Activated naive CD8-positive, alpha-beta T cell (primary cell): ENCODE measurements around the gene NTM.

Experiments
- H3K27ac Mint-ChIP-seq: one replicate; pipeline ENCODE4 v1.8.0; 2021; ENCODE audit warnings: mixed read lengths
- H3K27me3 Mint-ChIP-seq: one replicate; pipeline ENCODE4 v1.8.0; 2021; ENCODE audit warnings: mixed read lengths
- H3K36me3 Mint-ChIP-seq: one replicate; pipeline ENCODE4 v1.8.0; 2021; ENCODE audit warnings: mixed read lengths
- H3K4me1 Mint-ChIP-seq: one replicate; pipeline ENCODE4 v1.8.0; 2021; ENCODE audit warnings: low read depth, mixed read lengths
- H3K4me3 Mint-ChIP-seq: one replicate; pipeline ENCODE4 v1.8.0; 2021; ENCODE audit warnings: mild to moderate bottlenecking, mixed read lengths
- H3K9me3 Mint-ChIP-seq: one replicate; pipeline ENCODE4 v1.8.0; 2021; ENCODE audit warnings: low read depth, mixed read lengths

Gene NTM

DNA sequence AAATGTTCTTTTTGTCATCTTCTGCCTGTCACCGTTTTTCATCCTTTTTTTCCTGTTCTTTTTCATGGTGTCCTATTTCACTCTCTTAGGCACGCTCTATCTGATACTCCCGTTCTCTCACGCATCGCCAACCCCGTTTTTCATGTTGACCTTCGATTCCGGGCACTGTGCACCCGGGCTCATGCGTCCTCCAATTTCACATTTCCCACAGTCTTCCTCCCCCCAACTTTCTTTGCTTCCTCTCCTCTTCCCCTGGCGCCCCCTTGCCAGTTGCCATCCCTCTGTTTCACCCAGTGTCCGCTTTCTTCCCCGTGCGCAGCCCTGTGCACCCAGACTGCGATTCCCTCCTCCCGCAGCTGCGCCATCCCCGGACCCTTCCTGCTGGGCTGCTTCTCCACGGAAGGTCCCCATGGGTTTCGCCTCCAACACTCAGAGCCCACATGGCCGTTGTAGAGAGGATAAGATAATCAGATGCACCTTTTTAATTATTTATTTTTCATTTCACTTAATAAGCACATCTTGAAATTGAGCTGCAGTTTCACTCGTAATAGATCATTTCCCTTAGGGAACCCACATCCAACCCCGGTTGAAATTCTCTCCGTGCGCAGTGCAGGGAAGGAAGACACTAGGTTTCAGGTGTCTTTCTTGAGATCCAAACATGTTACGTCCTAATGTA lies 791.1 kb downstream of the NTM start:
- no peaks in the 10 kb centered on the region for H3K4me1 Mint-ChIP-seq
- H3K36me3 Mint-ChIP-seq = no peaks in the 10 kb centered on the region
- H3K27ac Mint-ChIP-seq = no peak overlapping the region
- no peak overlapping the region for H3K4me3 Mint-ChIP-seq
- no peaks in the 10 kb centered on the region for H3K9me3 Mint-ChIP-seq
- H3K27me3 Mint-ChIP-seq = no peaks in the 10 kb centered on the region

DNA sequence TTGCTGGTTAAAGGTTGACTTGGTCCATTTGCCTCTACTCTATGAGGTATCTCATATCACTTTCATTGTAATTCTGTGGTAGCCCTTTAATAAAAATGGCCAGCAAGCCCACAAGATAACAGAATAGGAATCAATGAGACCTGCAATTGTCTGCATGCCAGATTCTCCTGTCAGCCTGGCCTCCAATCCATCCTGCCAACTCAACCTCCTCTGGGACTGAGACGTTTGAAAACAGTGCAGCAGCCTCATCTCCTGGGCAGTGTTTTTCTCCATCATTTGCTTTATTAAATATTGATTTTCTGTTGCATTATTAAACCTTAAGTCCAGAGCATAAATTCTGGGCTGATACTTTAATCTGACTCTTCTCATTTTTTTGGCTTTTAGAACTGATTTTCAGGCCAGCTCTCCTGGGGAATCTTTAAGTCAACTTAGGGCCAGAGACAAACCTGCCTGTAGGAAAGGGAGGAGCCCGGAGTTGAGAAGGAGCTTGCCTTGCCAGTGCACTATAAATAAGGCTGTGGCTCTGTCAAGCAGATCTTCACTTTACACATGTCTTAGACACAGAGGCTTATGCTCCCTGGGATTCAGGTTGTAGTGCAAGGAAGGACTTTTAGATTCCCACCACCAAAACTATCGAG lies 798.0 kb downstream of the NTM start:
- Mint-ChIP-seq H3K27me3 (no peaks in the 10 kb centered on the region), H3K4me1 (no peaks in the 10 kb centered on the region), H3K9me3 (no peaks in the 10 kb centered on the region), H3K27ac (no peak overlapping the region), H3K36me3 (no peaks in the 10 kb centered on the region), H3K4me3 (no peak overlapping the region)

GRCh38 chr11:132171031-132171430 lies 800.6 kb downstream of the NTM start:
- Mint-ChIP-seq H3K9me3 (peaks cover 4% of the 10 kb centered on the region), H3K36me3 (no peaks in the 10 kb centered on the region), H3K4me1 (no peaks in the 10 kb centered on the region), H3K27ac (no peak overlapping the region), H3K4me3 (no peak overlapping the region), H3K27me3 (no peaks in the 10 kb centered on the region)

- Mint-ChIP-seq H3K9me3 (peaks cover 4% of the 10 kb centered on the region), H3K4me3 (no peak overlapping the region), H3K27ac (no peak overlapping the region)
Measured at GRCh38 chr11:132174362-132175255, 804.2 kb downstream of the NTM start.

DNA sequence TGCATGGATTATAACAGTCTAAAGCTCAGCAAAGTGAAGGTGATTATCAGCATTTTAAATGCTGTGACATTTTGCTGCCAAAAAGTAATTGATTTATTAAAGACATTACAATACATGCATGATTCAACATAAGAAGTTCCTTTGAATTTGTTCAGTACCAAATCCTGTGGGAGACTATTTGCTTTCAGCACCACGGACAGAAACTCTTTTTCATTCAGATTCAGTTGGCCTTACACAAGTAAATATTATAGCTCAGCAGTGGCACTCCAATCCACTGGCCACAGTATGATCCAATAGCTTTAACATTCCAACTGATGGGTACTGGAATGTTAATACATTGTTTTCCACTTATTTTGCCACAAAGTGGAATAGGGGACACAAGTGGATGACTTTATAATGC lies 806.7 kb downstream of the NTM start:
- Mint-ChIP-seq H3K9me3 (peaks cover 4% of the 10 kb centered on the region), H3K4me3 (no peak overlapping the region), H3K36me3 (no peaks in the 10 kb centered on the region), H3K27ac (no peak overlapping the region), H3K4me1 (no peaks in the 10 kb centered on the region), H3K27me3 (no peaks in the 10 kb centered on the region)

More at GRCh38 chr11:132174362-132175255, 804.2 kb downstream of the NTM start:
- Mint-ChIP-seq H3K27me3 (no peaks in the 10 kb centered on the region), H3K36me3 (no peaks in the 10 kb centered on the region), H3K4me1 (no peaks in the 10 kb centered on the region)

GRCh38 chr11:132184079-132184478 lies 813.7 kb downstream of the NTM start:
- Mint-ChIP-seq H3K27me3 (peaks cover 5% of the 10 kb centered on the region), H3K4me1 (no peaks in the 10 kb centered on the region), H3K36me3 (no peaks in the 10 kb centered on the region), H3K4me3 (no peak overlapping the region), H3K27ac (no peak overlapping the region), H3K9me3 (no peaks in the 10 kb centered on the region)

DNA sequence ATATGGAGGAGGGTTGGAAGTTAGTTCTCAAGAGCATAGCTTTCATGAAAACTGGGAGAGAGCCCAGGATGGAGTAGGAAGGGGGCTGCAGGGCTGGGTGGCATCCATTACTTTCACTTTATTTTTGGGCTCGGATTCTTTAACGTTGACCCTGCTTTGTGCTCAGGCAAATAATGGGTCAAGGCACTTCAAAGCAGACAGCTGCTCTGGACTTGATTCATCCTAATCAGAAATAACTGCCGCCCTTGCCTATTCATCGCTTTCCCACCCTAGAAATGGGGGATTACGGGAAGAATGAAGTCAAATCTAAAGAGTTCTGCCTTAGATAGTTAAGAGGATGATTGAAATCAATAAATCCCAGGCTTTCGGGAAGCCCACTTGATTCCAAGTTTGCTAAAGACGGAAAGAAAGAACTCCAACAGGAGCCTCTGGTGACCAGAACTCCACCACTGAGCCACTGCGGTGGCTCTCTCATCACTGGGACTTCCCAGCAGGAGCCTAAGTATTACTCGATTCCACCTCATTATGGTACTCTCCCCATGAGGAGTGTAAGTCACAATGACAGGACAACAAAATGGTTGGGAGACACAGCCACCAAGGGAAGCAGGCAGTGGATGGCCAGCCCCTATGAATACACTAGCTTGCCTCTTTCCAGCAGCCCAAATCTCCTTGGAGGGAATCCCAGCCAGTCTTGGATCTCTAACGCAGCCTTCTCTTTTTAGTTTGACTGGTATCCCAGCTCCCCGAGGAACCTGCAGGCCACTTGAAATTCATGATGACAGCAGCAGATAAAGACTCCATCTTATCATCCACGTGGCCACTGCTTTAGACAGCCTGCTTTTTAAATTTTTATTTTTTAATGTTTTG lies 815.5 kb downstream of the NTM start:
- no peaks in the 10 kb centered on the region for H3K36me3 Mint-ChIP-seq
- H3K9me3 Mint-ChIP-seq = peaks cover 4% of the 10 kb centered on the region
- H3K27me3 Mint-ChIP-seq = peaks cover 10% of the 10 kb centered on the region
- H3K27ac Mint-ChIP-seq = no peak overlapping the region
- no peaks in the 10 kb centered on the region for H3K4me1 Mint-ChIP-seq
- no peak overlapping the region for H3K4me3 Mint-ChIP-seq

DNA sequence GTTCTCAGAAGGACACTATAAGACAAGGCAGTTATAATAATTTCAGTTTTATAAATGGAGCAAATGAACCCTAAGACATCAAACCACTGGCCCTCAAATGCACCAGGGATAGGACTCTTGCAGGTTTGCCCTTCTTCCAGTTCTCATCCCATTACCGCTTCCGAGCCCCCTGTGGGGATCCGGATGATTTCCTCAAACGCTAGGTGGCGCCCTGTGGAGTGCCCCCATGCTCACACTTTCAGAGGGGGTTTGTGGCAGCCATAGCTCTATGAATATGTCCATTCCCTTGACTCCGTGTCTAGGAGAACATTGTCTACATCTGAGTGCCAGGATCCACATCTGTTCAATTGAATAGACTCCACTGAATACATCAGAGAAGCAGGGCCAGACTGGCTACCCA lies 816.3 kb downstream of the NTM start:
- Mint-ChIP-seq H3K9me3 (peaks cover 4% of the 10 kb centered on the region), H3K4me3 (no peak overlapping the region)

GRCh38 chr11:132187386-132187785 lies 817.0 kb downstream of the NTM start:
- Mint-ChIP-seq H3K27ac (no peak overlapping the region), H3K9me3 (peaks cover 7% of the 10 kb centered on the region), H3K27me3 (peaks cover 10% of the 10 kb centered on the region), H3K36me3 (no peaks in the 10 kb centered on the region), H3K4me3 (no peak overlapping the region), H3K4me1 (no peaks in the 10 kb centered on the region)

More for the DNA sequence above, 816.3 kb downstream of the NTM start:
- H3K27ac Mint-ChIP-seq = no peak overlapping the region
- H3K4me1 Mint-ChIP-seq = no peaks in the 10 kb centered on the region
- peaks cover 10% of the 10 kb centered on the region for H3K27me3 Mint-ChIP-seq
- H3K36me3 Mint-ChIP-seq = no peaks in the 10 kb centered on the region

- Mint-ChIP-seq H3K4me3 (no peak overlapping the region), H3K9me3 (peaks cover 11% of the 10 kb centered on the region), H3K36me3 (no peaks in the 10 kb centered on the region), H3K27me3 (peaks cover 10% of the 10 kb centered on the region), H3K27ac (no peak overlapping the region), H3K4me1 (no peaks in the 10 kb centered on the region)
Measured at GRCh38 chr11:132187814-132188213, 817.4 kb downstream of the NTM start.

DNA sequence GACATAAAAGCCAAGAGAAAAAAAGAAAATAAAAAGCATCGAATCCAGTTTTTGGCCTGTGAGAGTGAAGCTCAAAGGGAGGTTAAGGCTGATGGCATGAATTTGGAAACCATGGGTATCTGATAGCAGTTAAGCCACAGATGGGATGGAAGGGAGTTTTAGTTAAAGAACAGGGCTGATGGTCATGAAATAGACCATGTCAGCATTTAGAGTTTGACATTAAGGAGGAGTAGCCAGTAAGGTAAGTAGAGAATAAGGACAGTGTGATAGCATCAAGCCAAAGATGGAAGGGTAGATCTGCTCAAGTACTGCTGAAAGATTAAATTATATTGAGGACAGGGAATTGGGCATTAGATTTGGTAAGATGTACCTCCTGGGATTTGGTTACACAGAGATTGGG lies 826.5 kb downstream of the NTM start:
- no peaks in the 10 kb centered on the region for H3K36me3 Mint-ChIP-seq
- no peaks in the 10 kb centered on the region for H3K4me1 Mint-ChIP-seq
- peaks cover 3% of the 10 kb centered on the region for H3K27me3 Mint-ChIP-seq
- H3K9me3 Mint-ChIP-seq = peaks cover 7% of the 10 kb centered on the region
- H3K27ac Mint-ChIP-seq = no peak overlapping the region
- H3K4me3 Mint-ChIP-seq = no peak overlapping the region

- no peak overlapping the region for H3K27ac Mint-ChIP-seq
- no peaks in the 10 kb centered on the region for H3K9me3 Mint-ChIP-seq
- no peaks in the 10 kb centered on the region for H3K36me3 Mint-ChIP-seq
- peaks cover 3% of the 10 kb centered on the region for H3K27me3 Mint-ChIP-seq
- no peaks in the 10 kb centered on the region for H3K4me1 Mint-ChIP-seq
- no peak overlapping the region for H3K4me3 Mint-ChIP-seq
Measured at GRCh38 chr11:132200353-132200936, 830.0 kb downstream of the NTM start.

- Mint-ChIP-seq H3K36me3 (no peaks in the 10 kb centered on the region), H3K9me3 (peaks cover 3% of the 10 kb centered on the region), H3K4me3 (no peak overlapping the region), H3K4me1 (no peaks in the 10 kb centered on the region), H3K27ac (no peak overlapping the region), H3K27me3 (peaks cover 3% of the 10 kb centered on the region)
Measured at GRCh38 chr11:132202621-132203020, 832.2 kb downstream of the NTM start.

DNA sequence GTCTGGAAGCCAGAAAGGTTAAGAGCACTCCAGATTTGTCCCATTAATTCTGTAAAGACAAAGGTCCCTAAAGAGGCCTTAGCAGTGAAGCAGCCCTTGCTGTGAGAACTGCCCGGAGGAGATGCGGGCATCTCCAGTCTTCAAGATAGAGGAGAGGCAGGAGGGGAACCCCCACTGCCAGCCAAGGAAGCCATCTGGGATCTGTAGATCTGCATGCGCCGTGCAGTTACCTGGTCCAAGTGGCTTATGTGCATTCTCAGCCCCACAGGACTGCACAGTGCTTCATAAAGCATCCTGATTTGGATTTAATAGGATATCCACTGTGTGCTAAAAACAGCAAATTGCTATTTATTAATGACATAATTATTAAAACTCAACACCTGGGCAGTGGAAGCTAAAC lies 834.6 kb downstream of the NTM start:
- no peaks in the 10 kb centered on the region for H3K4me1 Mint-ChIP-seq

More for the DNA sequence above, 834.6 kb downstream of the NTM start:
- Mint-ChIP-seq H3K4me3 (no peak overlapping the region), H3K36me3 (no peaks in the 10 kb centered on the region), H3K9me3 (peaks cover 3% of the 10 kb centered on the region), H3K27ac (no peak overlapping the region), H3K27me3 (peaks cover 3% of the 10 kb centered on the region)
